Hematopoietic multipotent progenitor cell (in vitro differentiated cells): ENCODE measurements around the gene KRTAP5-3. TPM values are rescaled to one million over a fixed set of nuclear protein-coding genes. Genes with fewer than 3 reads are reported as not detected.

Source experiments
- total RNA-seq: library from RNA; depleted of rRNA; stranded (reverse); fragments of >200 nt; gene quantifications from one replicate; pipeline ENCODE4 v1.2.3, GENCODE V29; 2012

The KRTAP5-3 gene
- total RNA-seq, 1 donor, result not detected

Other genes starting within 250 kb of the KRTAP5-3 start
- gene BRSK2, start 218.5 kb downstream of the KRTAP5-3 start, total RNA-seq, result 4.0 TPM
- gene MOB2, start 121.7 kb downstream of the KRTAP5-3 start, total RNA-seq, result 54.9 TPM
- gene DUSP8, start 36.2 kb downstream of the KRTAP5-3 start, total RNA-seq, result 1.1 TPM
- not detected for gene KRTAP5-1, start 23.2 kb downstream of the KRTAP5-3 start, total RNA-seq
- not detected for gene KRTAP5-2, start 10.2 kb downstream of the KRTAP5-3 start, total RNA-seq
- not detected for gene KRTAP5-4, start 13.7 kb upstream of the KRTAP5-3 start, total RNA-seq
- gene KRTAP5-5, start 21.3 kb upstream of the KRTAP5-3 start, total RNA-seq, result not detected
- gene KRTAP5-6, start 88.7 kb upstream of the KRTAP5-3 start, total RNA-seq, result not detected
- gene IFITM10, start 142.1 kb upstream of the KRTAP5-3 start, total RNA-seq, result 1.1 TPM
- 259 TPM for gene CTSD, start 155.5 kb upstream of the KRTAP5-3 start, total RNA-seq
- not detected for gene SYT8, start 226.5 kb upstream of the KRTAP5-3 start, total RNA-seq
- gene TNNI2, start 230.5 kb upstream of the KRTAP5-3 start, total RNA-seq, result 1.3 TPM
- gene LSP1, start 244.6 kb upstream of the KRTAP5-3 start, total RNA-seq, result 79.4 TPM